Vagina (tissue), 2 donors: ENCODE data around the gene UBA7.

Experiments used
- CTCF ChIP-seq, 3 experiments: fragments of 450-650 bp in 2 of 3; fragments of 200-600 bp in 1 of 3; sonication (generic) in 1 of 3; IDR thresholded peaks; one replicate each; pipeline ENCODE4 v1.5.1; 2017 to 2019; ENCODE audit warnings: antibody characterized with exemption in 3 of 3, mild to moderate bottlenecking in 2 of 3, moderate library complexity in 2 of 3
- POLR2A ChIP-seq, 2 donors: fragments of 450-650 bp; IDR thresholded peaks; one replicate each; pipeline ENCODE4 v1.6.1; 2017; ENCODE audit warnings: antibody characterized with exemption in 2 of 2, mild to moderate bottlenecking in 2 of 2, moderate library complexity in 2 of 2

- TF ChIP-seq POLR2A (IDR thresholded peaks at IDR 0.05): no peak
- no peak for TF ChIP-seq CTCF (IDR thresholded peaks at IDR 0.05)
Measured at GRCh38 chr3:49785565-49786356, 28.0 kb downstream of the UBA7 start.
